ENCODE measurements around the gene PLXNA4. TPM values are rescaled to one million over a fixed set of nuclear protein-coding genes. Genes with fewer than 3 reads are reported as not detected.

Gene PLXNA4
- polyA plus RNA-seq, 1 donor = 2.6 TPM

GRCh38 chr7:132383962-132384361 is 192.3 kb downstream of the PLXNA4 start:
- no peak for DNase-seq

GRCh38 chr7:132381742-132382472 is 194.4 kb downstream of the PLXNA4 start:
- DNase-seq = no peak

GRCh38 chr7:132380059-132380458 is 196.2 kb downstream of the PLXNA4 start:
- DNase-seq = no peak

GRCh38 chr7:132379292-132379691 is 197.0 kb downstream of the PLXNA4 start:
- no peak for DNase-seq

GRCh38 chr7:132377703-132378584 is 198.3 kb downstream of the PLXNA4 start:
- no peak for DNase-seq

- DNase-seq = no peak
Measured at GRCh38 chr7:132377015-132377414, 199.3 kb downstream of the PLXNA4 start.

GRCh38 chr7:132376361-132377013 is 199.8 kb downstream of the PLXNA4 start:
- DNase-seq = no peak

GRCh38 chr7:132373879-132374278 is 202.4 kb downstream of the PLXNA4 start:
- no peak for DNase-seq

- no peak for DNase-seq
Measured at GRCh38 chr7:132373041-132373440, 203.2 kb downstream of the PLXNA4 start.

- no peak for DNase-seq
Measured at GRCh38 chr7:132371948-132372347, 204.3 kb downstream of the PLXNA4 start.

GRCh38 chr7:132368246-132368900 is 207.9 kb downstream of the PLXNA4 start:
- no peak for DNase-seq

- no peak for DNase-seq
Measured at GRCh38 chr7:132367795-132368194, 208.5 kb downstream of the PLXNA4 start.

GRCh38 chr7:132367004-132367403 is 209.3 kb downstream of the PLXNA4 start:
- DNase-seq = no peak

- no peak for DNase-seq
Measured at GRCh38 chr7:132364226-132364625, 212.0 kb downstream of the PLXNA4 start.

GRCh38 chr7:132362059-132362458 is 214.2 kb downstream of the PLXNA4 start:
- no peak for DNase-seq

GRCh38 chr7:132361146-132361545 is 215.1 kb downstream of the PLXNA4 start:
- DNase-seq = no peak

- DNase-seq = no peak
Measured at GRCh38 chr7:132359743-132360142, 216.5 kb downstream of the PLXNA4 start.

GRCh38 chr7:132355048-132355447 is 221.2 kb downstream of the PLXNA4 start:
- no peak for DNase-seq

GRCh38 chr7:132354527-132354926 is 221.7 kb downstream of the PLXNA4 start:
- no peak for DNase-seq

- DNase-seq = no peak
Measured at GRCh38 chr7:132353936-132354335, 222.3 kb downstream of the PLXNA4 start.

GRCh38 chr7:132352800-132353199 is 223.5 kb downstream of the PLXNA4 start:
- DNase-seq = peak; percentile 46

- DNase-seq = no peak
Measured at GRCh38 chr7:132351954-132352499, 224.2 kb downstream of the PLXNA4 start.
